ENCODE data around the gene CSPG4.
"Not testable (repeated sequence)": the region's sequence is repeated elsewhere in the genome, so short reads cannot be mapped to it uniquely, and the experiment has no call there.

Gene CSPG4

GRCh38 chr15:75705854-75706681, 6.6 kb downstream of the CSPG4 start:
- TF ChIP-seq TOX (CRISPR knock-in tag; IDR thresholded peaks at IDR 0.05; ENCODE audit: borderline replicate concordance) (no peak), OSR1 (CRISPR knock-in tag; IDR thresholded peaks at IDR 0.05) (no peak), CSDC2 (CRISPR knock-in tag; IDR thresholded peaks at IDR 0.05) (no peak), GLIS3 (CRISPR knock-in tag; IDR thresholded peaks at IDR 0.05) (no peak), ZFP30 (CRISPR knock-in tag; IDR thresholded peaks at IDR 0.05) (no peak), ESRRG (CRISPR knock-in tag; IDR thresholded peaks at IDR 0.05) (no peak), POU6F1 (CRISPR knock-in tag; IDR thresholded peaks at IDR 0.05; ENCODE audit: borderline replicate concordance, low read depth) (no peak), CREB5 (CRISPR knock-in tag; IDR thresholded peaks at IDR 0.05; ENCODE audit: low read depth) (no peak), ZNF565 (CRISPR knock-in tag; conservative IDR thresholded peaks at IDR 0.05; ENCODE audit: low read depth) (no peak)
- no peak for ATAC-seq

- ATAC-seq, result not testable (repeated sequence)
Measured at GRCh38 chr15:75705375-75705774, 7.3 kb downstream of the CSPG4 start.

- no peak for ATAC-seq
- TF ChIP-seq BACH2 (CRISPR knock-in tag; IDR thresholded peaks at IDR 0.05; ENCODE audit: borderline replicate concordance), result no peak
- no peak for TF ChIP-seq PPARA (CRISPR knock-in tag; IDR thresholded peaks at IDR 0.05; ENCODE audit: borderline replicate concordance)
- TF ChIP-seq ZNF70 (CRISPR knock-in tag; IDR thresholded peaks at IDR 0.05), result peak; percentile 99
- TF ChIP-seq TSHZ2 (CRISPR knock-in tag; IDR thresholded peaks at IDR 0.05), result no peak
- TF ChIP-seq TOX (CRISPR knock-in tag; IDR thresholded peaks at IDR 0.05; ENCODE audit: borderline replicate concordance), result no peak
- TF ChIP-seq RARB (CRISPR knock-in tag; IDR thresholded peaks at IDR 0.05), result no peak
Measured at GRCh38 chr15:75704618-75705017, 8.0 kb downstream of the CSPG4 start.

- ATAC-seq, result peak; percentile 0; the same call in 1 of the 3 replicates
- TF ChIP-seq CSRNP3 (CRISPR knock-in tag; IDR thresholded peaks at IDR 0.05), result no peak
- TF ChIP-seq ISL1 (CRISPR knock-in tag; IDR thresholded peaks at IDR 0.05), result no peak
- no peak for TF ChIP-seq RARB (CRISPR knock-in tag; IDR thresholded peaks at IDR 0.05)
- TF ChIP-seq TSHZ2 (CRISPR knock-in tag; IDR thresholded peaks at IDR 0.05), result no peak
- TF ChIP-seq TOX (CRISPR knock-in tag; IDR thresholded peaks at IDR 0.05; ENCODE audit: borderline replicate concordance), result no peak
- no peak for TF ChIP-seq GLIS3 (CRISPR knock-in tag; IDR thresholded peaks at IDR 0.05)
- TF ChIP-seq BACH2 (CRISPR knock-in tag; IDR thresholded peaks at IDR 0.05; ENCODE audit: borderline replicate concordance), result no peak
- no peak for TF ChIP-seq PATZ1 (CRISPR knock-in tag; IDR thresholded peaks at IDR 0.05; ENCODE audit: borderline replicate concordance)
- TF ChIP-seq CREB5 (CRISPR knock-in tag; IDR thresholded peaks at IDR 0.05; ENCODE audit: low read depth), result no peak
- no peak for TF ChIP-seq ARNTL (CRISPR knock-in tag; IDR thresholded peaks at IDR 0.05; ENCODE audit: borderline replicate concordance, low read depth)
- TF ChIP-seq PPARA (CRISPR knock-in tag; IDR thresholded peaks at IDR 0.05; ENCODE audit: borderline replicate concordance), result no peak
- TF ChIP-seq ZNF8 (CRISPR knock-in tag; IDR thresholded peaks at IDR 0.05), result no peak
Measured at GRCh38 chr15:75704263-75704615, 8.4 kb downstream of the CSPG4 start.
